HCT116 (cell line): ENCODE results near the gene POLK. TPM values are rescaled to one million over a fixed set of nuclear protein-coding genes. Genes with fewer than 3 reads are reported as not detected.

ENCODE experiments used
- ATAC-seq: fragments of 200-7000 bp; cut with Tn5 transposase; 2 replicates; pipeline ENCODE4 v1.9.1; 2020; ENCODE audit warnings: mild to moderate bottlenecking, moderate library complexity
- BruUV-seq: library from RNA; stranded (reverse); fragments of 400-500 nt; replicated peaks from 2 replicates; lab custom pipeline; 2021; lab: Mats Ljungman, UMichigan
- CTCF ChIA-PET: fragments of 300-600 bp; sonication (Branson Sonifier 250); formaldehyde crosslinking; loops from one replicate; lab custom pipeline; 2021; ENCODE audit warnings: antibody characterized with exemption; lab: Charles Lee
- POLR2A ChIA-PET: fragments of 300-600, 350-600 bp; sonication (Branson Sonifier 250); formaldehyde crosslinking; loops from one replicate; lab custom pipeline; 2021; ENCODE audit warnings: antibody characterized with exemption; lab: Charles Lee
- RAD21 ChIA-PET, 2 experiments: fragments of 300-600 bp; sonication (Branson Sonifier 250); formaldehyde crosslinking; loops; one replicate each; lab custom pipeline; 2023; ENCODE audit warnings: low total read pairs in 2 of 2; ENCODE audit not compliant: uncharacterized antibody in 2 of 2, unreplicated experiment in 2 of 2, low non-redundant PET in 1 of 2; lab: Charles Lee
- DNase-seq: peaks from one replicate; pipeline ENCODE4 v3.0.0-alpha.2; 2010; ENCODE audit warnings: low read depth, low spot score
- H2AFZ ChIP-seq: fragments of 200-600 bp; shearing (Covaris generic), sonication (generic); 2 replicates; pipeline ENCODE4 v1.6.1; 2017; ENCODE audit warnings: low read depth, mixed run types, mixed read lengths, antibody characterized with exemption, low read length; ENCODE audit not compliant: poor library complexity, severe bottlenecking
- H3K27ac ChIP-seq: 2 replicates; pipeline ENCODE4 v1.5.1; 2012; ENCODE audit warnings: low read depth, low read length
- H3K27me3 ChIP-seq: fragments of 200-600 bp; sonication (generic); 2 replicates; pipeline ENCODE4 v1.6.1; 2016; ENCODE audit warnings: mixed run types, low read length, mixed read lengths; ENCODE audit not compliant: insufficient read depth
- H3K36me3 ChIP-seq, 2 experiments: fragments of 200-500 bp in 1 of 2; fragments of 200-600 bp in 1 of 2; sonication (Bioruptor generic) in 1 of 2; sonication (generic) in 1 of 2; 2 replicates each; pipeline versions ENCODE4 v1.5.1 to v1.6.1; 2014 to 2016; ENCODE audit warnings: low read length in 2 of 2, inconsistent platforms in 1 of 2, mixed read lengths in 1 of 2, mixed run types in 1 of 2; ENCODE audit not compliant: insufficient read depth in 2 of 2, control insufficient read depth in 1 of 2
- H3K4me1 ChIP-seq, 2 experiments: fragments of 200-600 bp in 1 of 2; sonication (generic) in 1 of 2; 2 replicates each; pipeline versions ENCODE4 v1.5.1 to v1.6.1; 2012 to 2017; ENCODE audit warnings: low read length in 2 of 2, inconsistent platforms in 1 of 2, mild to moderate bottlenecking in 1 of 2, mixed read lengths in 1 of 2, mixed run types in 1 of 2, moderate library complexity in 1 of 2; ENCODE audit not compliant: insufficient read depth in 2 of 2, control insufficient read depth in 1 of 2
- H3K4me2 ChIP-seq: fragments of 200-600 bp; sonication (generic); 2 replicates; pipeline ENCODE4 v1.6.1; 2017; ENCODE audit warnings: mixed run types, low read length, mixed read lengths
- H3K4me3 ChIP-seq, 2 experiments: fragments of 200-600 bp in 1 of 2; sonication (generic) in 1 of 2; replicated peaks in 1 of 2; 2 replicates each; pipeline ENCODE4 v1.5.1; 2011 to 2016; ENCODE audit warnings: low read length in 2 of 2, control low read depth in 1 of 2, low read depth in 1 of 2, mild to moderate bottlenecking in 1 of 2, mixed read lengths in 1 of 2, mixed run types in 1 of 2
- H3K79me2 ChIP-seq: fragments of 200-600 bp; sonication (generic); 2 replicates; pipeline ENCODE4 v1.6.1; 2017; ENCODE audit warnings: mild to moderate bottlenecking, mixed run types, low read length, moderate library complexity, mixed read lengths; ENCODE audit not compliant: insufficient read depth
- H3K9ac ChIP-seq: fragments of 200-600 bp; sonication (generic); 2 replicates; pipeline ENCODE4 v1.6.1; 2016; ENCODE audit warnings: low read length, mixed read lengths
- H3K9me2 ChIP-seq: fragments of 200-600 bp; sonication (generic), shearing (Covaris generic); 2 replicates; pipeline ENCODE4 v1.6.1; 2017; ENCODE audit warnings: mixed run types, mild to moderate bottlenecking, moderate library complexity; ENCODE audit not compliant: insufficient read depth
- H3K9me3 ChIP-seq, 2 experiments: fragments of 200-500 bp in 1 of 2; fragments of 200-600 bp in 1 of 2; sonication (Bioruptor generic) in 1 of 2; sonication (generic) in 1 of 2; 2 replicates each; pipeline ENCODE4 v1.6.1; 2014 to 2017; ENCODE audit warnings: low read length in 2 of 2, mixed read lengths in 2 of 2, inconsistent platforms in 1 of 2, low read depth in 1 of 2, mild to moderate bottlenecking in 1 of 2, mixed run types in 1 of 2, moderate library complexity in 1 of 2; ENCODE audit not compliant: control insufficient read depth in 1 of 2, insufficient read depth in 1 of 2
- H4K20me1 ChIP-seq: fragments of 200-600 bp; sonication (generic), shearing (Covaris generic); 2 replicates; pipeline ENCODE4 v1.6.1; 2017; ENCODE audit warnings: mixed run types, mild to moderate bottlenecking, moderate library complexity; ENCODE audit not compliant: insufficient read depth
- ATF3 ChIP-seq: IDR thresholded peaks from 2 replicates; pipeline ENCODE4 v1.6.1; 2012
- CBX3 ChIP-seq: IDR thresholded peaks from 2 replicates; pipeline ENCODE4 v1.6.1; 2012; ENCODE audit warnings: low read depth
- CTCF ChIP-seq, 3 experiments: fragments of 200-600 bp in 1 of 3; sonication (generic) in 1 of 3; IDR thresholded peaks in 2 of 3; conservative IDR thresholded peaks in 1 of 3; 2 replicates each; pipeline ENCODE4 v1.5.1; 2012 to 2017; ENCODE audit warnings: low read depth in 2 of 3, low read length in 2 of 3, antibody characterized with exemption in 1 of 3, borderline replicate concordance in 1 of 3, control low read depth in 1 of 3, mild to moderate bottlenecking in 1 of 3, mixed read lengths in 1 of 3, mixed run types in 1 of 3, moderate library complexity in 1 of 3; ENCODE audit not compliant: insufficient read depth in 1 of 3
- ELF1 ChIP-seq: IDR thresholded peaks from 2 replicates; pipeline ENCODE4 v1.6.1; 2012; ENCODE audit warnings: low read depth, borderline replicate concordance
- EZH2phosphoT487 ChIP-seq: fragments of 200-600 bp; IDR thresholded peaks from 2 replicates; pipeline ENCODE4 v1.6.1; 2018; ENCODE audit warnings: antibody characterized with exemption, borderline replicate concordance
- FOSL1 ChIP-seq: IDR thresholded peaks from 2 replicates; pipeline ENCODE4 v1.6.1; 2012; ENCODE audit warnings: low read depth
- JUND ChIP-seq: IDR thresholded peaks from 2 replicates; pipeline ENCODE4 v1.6.1; 2012
- MAX ChIP-seq: IDR thresholded peaks from 2 replicates; pipeline ENCODE4 v1.6.1; 2012
- POLR2AphosphoS5 ChIP-seq: IDR thresholded peaks from 2 replicates; pipeline ENCODE4 v1.6.1; 2011; ENCODE audit warnings: mild to moderate bottlenecking, low read depth, low read length, moderate library complexity
- REST ChIP-seq: IDR thresholded peaks from 2 replicates; pipeline ENCODE4 v1.6.1; 2012; ENCODE audit warnings: low read depth
- SRF ChIP-seq: IDR thresholded peaks from 2 replicates; pipeline ENCODE4 v1.6.1; 2012; ENCODE audit warnings: low read depth
- TCF7L2 ChIP-seq: IDR thresholded peaks from 2 replicates; pipeline ENCODE4 v1.7.0; 2011; ENCODE audit warnings: borderline replicate concordance, inconsistent platforms; ENCODE audit not compliant: insufficient read depth, insufficient read length; ENCODE audit errors: extremely low read depth
- ZFX ChIP-seq: fragments of 450-650 bp; IDR thresholded peaks from 2 replicates; pipeline ENCODE4 v1.6.1; 2017
- intact Hi-C: fragments of 100-400 bp; cut with micrococcal nuclease; formaldehyde crosslinking; loops from 2 replicates; pipeline ENCODE4 v1.10.0; 2022
- total RNA-seq: library from RNA; stranded (reverse); gene quantifications from one replicate; pipeline ENCODE4 v1.2.1, GENCODE V29; 2021; ENCODE audit not compliant: unreplicated experiment

POLK gene
- total RNA-seq, 1 experiment from 2014 or later: 17.3 TPM

- Histone ChIP-seq H3K9me2 (no peaks in the 10 kb centered on the region), H4K20me1 (no peaks in the 10 kb centered on the region), H3K9ac (no peak overlapping the region), H3K4me2 (no peak overlapping the region), H3K79me2 (no peaks in the 10 kb centered on the region), H3K9me3 (no peaks in the 10 kb centered on the region), H3K27me3 (no peaks in the 10 kb centered on the region), H3K27ac (no peak overlapping the region), H3K4me1 (no peaks in the 10 kb centered on the region), H3K4me3 (no peak overlapping the region), H3K36me3 (no peaks in the 10 kb centered on the region), H2AFZ (no peak overlapping the region)
- RAD21 ChIA-PET: no interaction called here
- ATAC-seq: no peak
- DNase-seq: no peak
- POLR2A ChIA-PET: no interaction called here
- intact Hi-C loops: no loop called here
- BruUV-seq: no TSS peak
- TF ChIP-seq POLR2AphosphoS5 (no peak), SRF (no peak), ZFX (no peak), REST (no peak), FOSL1 (no peak), CTCF (IDR thresholded peaks at IDR 0.05 in 2 of 3, conservative IDR thresholded peaks at IDR 0.05 in 1 of 3; ENCODE audit: borderline replicate concordance in 1 of 3, insufficient read depth in 1 of 3, low read depth in 2 of 3, low read length in 2 of 3) (no peak), CBX3 (no peak), TCF7L2 (no peak), ELF1 (no peak), EZH2phosphoT487 (no peak), JUND (no peak), ATF3 (no peak), MAX (no peak)
- CTCF ChIA-PET: no interaction called here
Measured at GRCh38 chr5:75601996-75602395, 90.3 kb downstream of the POLK start.
